ENCODE measurements around the gene SYT7.

GRCh38 chr11:61505640-61506155, 75.2 kb downstream of the SYT7 start:
- no peak for TF ChIP-seq SUZ12 (IDR thresholded peaks at IDR 0.05; ENCODE audit: extremely low read depth, insufficient read depth, insufficient read length)
- TF ChIP-seq YY1 (IDR thresholded peaks at IDR 0.05; ENCODE audit: insufficient read depth, insufficient read length): no peak
